Measurements from ENCODE around the gene SLX9. TPM values are rescaled to one million over a fixed set of nuclear protein-coding genes. Genes with fewer than 3 reads are reported as not detected.

SLX9 gene
- total and polyA plus RNA-seq, 2 experiments from 2014 or later: 25.6 to 35.8 TPM

DNA sequence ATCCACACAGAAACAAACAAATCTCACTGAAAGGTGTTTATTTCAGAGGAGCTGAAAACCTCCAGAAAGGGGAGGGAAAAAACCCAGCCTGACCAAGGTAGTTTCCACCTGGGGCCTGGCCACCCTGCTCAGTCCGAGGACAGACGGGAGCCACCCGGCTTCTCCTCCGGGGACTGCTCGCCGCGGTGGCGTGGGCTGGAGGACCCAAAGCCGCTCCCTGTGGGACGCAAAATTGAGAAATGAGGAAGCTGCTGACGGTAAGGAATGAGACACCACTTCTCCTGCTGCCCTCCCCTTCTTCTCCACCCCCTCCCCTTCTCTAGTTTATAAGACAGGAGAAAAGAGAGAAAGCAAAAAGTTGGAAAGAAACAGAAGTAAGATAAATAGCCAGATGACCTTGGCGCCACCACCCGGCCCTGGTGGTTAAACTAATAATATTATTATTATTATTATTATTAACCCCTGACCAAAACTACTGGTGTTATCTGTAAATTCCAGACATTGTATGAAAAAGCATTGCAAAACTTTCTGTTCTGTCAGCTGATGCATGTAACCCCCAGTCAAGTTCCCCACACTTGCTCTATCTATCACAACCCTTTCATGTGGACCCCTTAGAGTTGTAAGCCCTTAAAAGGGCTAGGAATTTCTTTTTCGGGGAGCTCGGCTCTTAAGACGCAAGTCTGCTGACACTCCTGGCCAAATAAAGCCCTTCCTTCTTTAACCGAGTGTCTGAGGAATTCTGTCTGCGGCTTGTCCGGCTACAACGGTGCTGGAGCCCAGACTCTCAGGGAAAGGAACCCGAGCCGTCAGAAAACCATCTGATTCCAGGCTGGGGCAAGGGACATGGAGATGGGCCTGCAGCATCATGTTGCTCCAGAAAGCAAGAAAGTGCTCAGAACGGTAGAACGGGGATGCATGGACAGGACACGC is 31.6 kb upstream of the SLX9 start:
- H3F3A ChIP-seq (ENCODE audit: insufficient read depth): no peaks in the 10 kb centered on the region
- H3K9ac ChIP-seq: no peak overlapping the region
- H3K79me2 ChIP-seq (ENCODE audit: insufficient read depth): no peaks in the 10 kb centered on the region
- H3K4me2 ChIP-seq (ENCODE audit: unreplicated experiment): peak overlapping the region; percentile 41
- H2AFZ ChIP-seq: 0 out of 2 replicates have a peak overlapping the region, but pooled peaks have one; percentile 19
- in situ Hi-C loops (cut with MboI): no loop called here
- H3K27me3 ChIP-seq (replicated peaks; ENCODE audit: insufficient read depth): no peaks in the 10 kb centered on the region
- H3K36me3 ChIP-seq (ENCODE audit: low read depth): no peaks in the 10 kb centered on the region
- H4K20me1 ChIP-seq (ENCODE audit: insufficient read depth): no peaks in the 10 kb centered on the region
- peak overlapping the region; percentile 37; the same call in 1 of the 2 replicates for H3K4me3 ChIP-seq
- no peak overlapping the region for H3K27ac ChIP-seq
- TF ChIP-seq EZH2 (IDR thresholded peaks at IDR 0.05; ENCODE audit: insufficient read depth, poor library complexity, severe bottlenecking): no peak
- no peak for TF ChIP-seq EZH2phosphoT487 (IDR thresholded peaks at IDR 0.05; ENCODE audit: insufficient read depth, low read depth)
- no peaks in the 10 kb centered on the region; the same call in 1 of the 2 replicates for H3K4me1 ChIP-seq (ENCODE audit: insufficient read depth)
- no peaks in the 10 kb centered on the region for H3K9me3 ChIP-seq (ENCODE audit: low read depth)
- no peaks in the 10 kb centered on the region for H3K9me2 ChIP-seq (ENCODE audit: insufficient read depth)
- peak; percentile 50 for DNase-seq
- WGBS, 2 experiments (ENCODE audit: low coverage in 1 of 2, low lambda C conversion rate in 2 of 2, missing lambda C conversion rate in 2 of 2): 42 to 51% methylated on average over 25 of the region's 25 CpGs

DNA sequence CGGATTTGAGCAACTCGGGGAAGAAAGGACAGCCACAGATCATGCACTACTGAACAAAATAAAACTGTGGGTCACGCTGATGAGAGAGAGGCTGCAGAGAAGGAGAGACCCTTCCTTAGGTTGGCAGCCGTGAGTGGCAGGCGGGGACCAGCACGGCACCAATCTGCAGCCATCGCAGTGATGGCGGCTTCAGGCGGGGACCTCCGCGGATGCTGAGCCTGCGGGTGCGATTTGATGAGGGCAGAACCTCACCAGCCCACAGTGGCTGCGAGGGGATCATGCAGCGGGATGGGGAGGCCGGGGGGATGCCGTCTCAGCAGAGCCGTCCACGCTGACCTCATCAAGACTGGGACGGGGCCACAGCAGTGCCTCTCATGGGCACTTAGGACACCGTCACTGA is 30.9 kb upstream of the SLX9 start:
- H3K79me2 ChIP-seq (ENCODE audit: insufficient read depth): no peaks in the 10 kb centered on the region
- no peaks in the 10 kb centered on the region for H3K9me2 ChIP-seq (ENCODE audit: insufficient read depth)
- H3K36me3 ChIP-seq (ENCODE audit: low read depth): no peaks in the 10 kb centered on the region
- no peak for TF ChIP-seq EZH2 (IDR thresholded peaks at IDR 0.05; ENCODE audit: insufficient read depth, poor library complexity, severe bottlenecking)
- TF ChIP-seq EZH2phosphoT487 (IDR thresholded peaks at IDR 0.05; ENCODE audit: insufficient read depth, low read depth): no peak
- in situ Hi-C loops (cut with MboI): no loop called here
- 96% methylated on average over 19 to 21 of the region's 21 CpGs for WGBS, 2 experiments (ENCODE audit: low coverage in 1 of 2, low lambda C conversion rate in 2 of 2, missing lambda C conversion rate in 2 of 2)
- H3K9me3 ChIP-seq (ENCODE audit: low read depth): no peaks in the 10 kb centered on the region
- no peak overlapping the region for H2AFZ ChIP-seq
- H3K4me1 ChIP-seq (ENCODE audit: insufficient read depth): no peaks in the 10 kb centered on the region; the same call in 1 of the 2 replicates
- no peak overlapping the region for H3K9ac ChIP-seq
- no peaks in the 10 kb centered on the region for H4K20me1 ChIP-seq (ENCODE audit: insufficient read depth)
- no peaks in the 10 kb centered on the region for H3F3A ChIP-seq (ENCODE audit: insufficient read depth)
- no peak overlapping the region for H3K27ac ChIP-seq
- H3K4me2 ChIP-seq (ENCODE audit: unreplicated experiment): no peak overlapping the region
- H3K4me3 ChIP-seq: no peak overlapping the region
- no peak for DNase-seq
- H3K27me3 ChIP-seq (replicated peaks; ENCODE audit: insufficient read depth): no peaks in the 10 kb centered on the region

DNA sequence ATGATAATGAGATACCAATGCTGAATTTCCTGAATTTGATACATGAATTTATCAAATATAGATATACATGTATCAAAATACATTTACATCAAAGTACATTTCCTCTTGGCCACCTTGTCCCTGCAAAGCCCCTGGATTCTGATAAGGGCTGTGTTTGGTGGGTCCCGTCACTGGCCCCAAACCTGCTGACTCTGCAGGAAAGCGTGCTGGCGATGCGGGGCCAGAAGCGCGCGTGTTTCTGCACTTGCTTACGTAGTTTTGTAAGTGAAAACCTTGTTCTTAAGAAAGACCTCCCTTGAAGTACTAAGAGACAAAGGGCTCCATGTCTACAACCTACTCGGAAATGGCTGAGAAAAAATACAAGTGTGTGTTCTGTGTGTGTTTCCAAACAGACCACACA is 30.1 kb upstream of the SLX9 start:
- H3K4me3 ChIP-seq: no peak overlapping the region
- H3K27ac ChIP-seq: no peak overlapping the region
- no peaks in the 10 kb centered on the region for H3K79me2 ChIP-seq (ENCODE audit: insufficient read depth)
- in situ Hi-C loops (cut with MboI): no loop called here
- H3K4me1 ChIP-seq (ENCODE audit: insufficient read depth): peaks cover 1% of the 10 kb centered on the region; the same call in 1 of the 2 replicates
- no peak overlapping the region for H2AFZ ChIP-seq
- H3K4me2 ChIP-seq (ENCODE audit: unreplicated experiment): no peak overlapping the region
- no peaks in the 10 kb centered on the region for H3K9me3 ChIP-seq (ENCODE audit: low read depth)
- H3K27me3 ChIP-seq (replicated peaks; ENCODE audit: insufficient read depth): no peaks in the 10 kb centered on the region
- H3K9ac ChIP-seq: no peak overlapping the region
- DNase-seq: no peak
- no peaks in the 10 kb centered on the region for H4K20me1 ChIP-seq (ENCODE audit: insufficient read depth)
- TF ChIP-seq EZH2 (IDR thresholded peaks at IDR 0.05; ENCODE audit: insufficient read depth, poor library complexity, severe bottlenecking) (no peak), EZH2phosphoT487 (IDR thresholded peaks at IDR 0.05; ENCODE audit: insufficient read depth, low read depth) (no peak)
- no peaks in the 10 kb centered on the region for H3K36me3 ChIP-seq (ENCODE audit: low read depth)
- H3F3A ChIP-seq (ENCODE audit: insufficient read depth): no peaks in the 10 kb centered on the region
- no peaks in the 10 kb centered on the region for H3K9me2 ChIP-seq (ENCODE audit: insufficient read depth)
- 94 to 95% methylated on average over 9 of the region's 9 CpGs for WGBS, 2 experiments (ENCODE audit: low coverage in 1 of 2, low lambda C conversion rate in 2 of 2, missing lambda C conversion rate in 2 of 2)

DNA sequence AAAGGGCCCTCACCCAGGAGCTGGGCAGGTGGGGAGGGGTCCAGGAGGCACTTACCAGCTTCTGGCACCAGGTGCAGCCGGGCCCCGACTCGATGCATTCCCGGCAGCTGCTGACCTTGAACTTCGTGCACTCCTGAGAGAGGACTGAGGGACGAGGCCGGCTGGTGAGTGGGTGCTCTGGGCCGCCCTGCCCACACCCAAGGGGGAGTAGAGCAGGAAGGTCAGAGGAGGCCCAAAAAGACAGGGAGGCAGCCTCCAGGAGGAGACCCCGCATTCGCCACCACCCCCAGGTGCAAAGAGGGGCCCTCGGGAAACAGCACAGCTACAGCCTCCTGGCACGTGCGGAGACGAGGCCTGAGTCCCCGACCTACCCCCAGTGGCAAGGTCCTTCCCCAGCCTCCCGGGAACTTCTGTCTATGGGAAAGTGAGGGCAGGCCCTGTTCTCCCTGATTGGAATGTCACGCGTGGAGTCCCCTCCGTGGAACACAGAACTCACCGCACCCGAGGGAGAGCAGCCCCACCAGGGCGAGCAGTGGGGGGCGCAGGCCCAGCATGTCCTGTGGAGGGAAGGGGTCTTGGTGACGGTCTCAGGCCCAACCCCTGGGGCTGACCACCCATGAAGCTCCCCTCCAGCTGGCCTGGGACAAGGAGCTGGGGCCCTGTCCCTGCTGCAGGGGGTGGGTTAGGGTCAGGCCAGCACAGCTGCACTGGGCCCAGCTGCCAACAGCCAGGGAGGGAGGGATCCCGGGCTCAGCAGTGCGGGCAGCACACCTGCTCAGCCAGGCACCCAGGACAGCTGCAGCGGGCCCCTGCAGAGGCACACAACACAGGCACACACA is 29.4 kb upstream of the SLX9 start:
- Histone ChIP-seq H3K36me3 (ENCODE audit: low read depth) (no peaks in the 10 kb centered on the region), H3K79me2 (ENCODE audit: insufficient read depth) (no peaks in the 10 kb centered on the region), H3K9me3 (ENCODE audit: low read depth) (no peaks in the 10 kb centered on the region), H3F3A (ENCODE audit: insufficient read depth) (no peaks in the 10 kb centered on the region), H3K9ac (no peak overlapping the region), H2AFZ (no peak overlapping the region), H3K27ac (no peak overlapping the region), H3K4me2 (ENCODE audit: unreplicated experiment) (no peak overlapping the region), H4K20me1 (ENCODE audit: insufficient read depth) (no peaks in the 10 kb centered on the region), H3K27me3 (replicated peaks; ENCODE audit: insufficient read depth) (no peaks in the 10 kb centered on the region), H3K4me3 (no peak overlapping the region), H3K4me1 (ENCODE audit: insufficient read depth) (peaks cover 5% of the 10 kb centered on the region; the same call in 1 of the 2 replicates), H3K9me2 (ENCODE audit: insufficient read depth) (no peaks in the 10 kb centered on the region)
- WGBS, 2 experiments (ENCODE audit: low coverage in 1 of 2, low lambda C conversion rate in 2 of 2, missing lambda C conversion rate in 2 of 2): 85 to 92% methylated on average over 27 of the region's 27 CpGs
- in situ Hi-C loops (cut with MboI): no loop called here
- DNase-seq: no peak
- no peak for TF ChIP-seq EZH2phosphoT487 (IDR thresholded peaks at IDR 0.05; ENCODE audit: insufficient read depth, low read depth)
- no peak for TF ChIP-seq EZH2 (IDR thresholded peaks at IDR 0.05; ENCODE audit: insufficient read depth, poor library complexity, severe bottlenecking)

Data from GM23248 (cell line).